Measurements from ENCODE around the gene CNP.

- no peak for TF ChIP-seq CTCF (conservative IDR thresholded peaks at IDR 0.05 in 1 of 2, IDR thresholded peaks at IDR 0.05 in 1 of 2; ENCODE audit: low read depth in 1 of 2, low read length in 2 of 2)
- TF ChIP-seq EZH2 (IDR thresholded peaks at IDR 0.05; ENCODE audit: low read length, missing control alignments), result no peak
Measured at GRCh38 chr17:41974658-41975057, 8.1 kb downstream of the CNP start.

Measured in fibroblast of lung (primary cell).